M059J (cell line): ENCODE measurements around the gene TAF4B. TPM values are rescaled to one million over a fixed set of nuclear protein-coding genes. Genes with fewer than 3 reads are reported as not detected.

Experiments
- DNase-seq: peaks from one replicate; pipeline ENCODE4 v3.0.0-alpha.2; 2012; ENCODE audit warnings: low read depth
- total RNA-seq: library from RNA; depleted of rRNA; stranded (reverse); fragments of >200 nt; shearing (Covaris generic); gene quantifications from 2 replicates; pipeline ENCODE4 v1.2.3, GENCODE V29; 2014

The TAF4B gene
- total RNA-seq, 1 experiment from 2014 or later: 3.8 TPM

DNA sequence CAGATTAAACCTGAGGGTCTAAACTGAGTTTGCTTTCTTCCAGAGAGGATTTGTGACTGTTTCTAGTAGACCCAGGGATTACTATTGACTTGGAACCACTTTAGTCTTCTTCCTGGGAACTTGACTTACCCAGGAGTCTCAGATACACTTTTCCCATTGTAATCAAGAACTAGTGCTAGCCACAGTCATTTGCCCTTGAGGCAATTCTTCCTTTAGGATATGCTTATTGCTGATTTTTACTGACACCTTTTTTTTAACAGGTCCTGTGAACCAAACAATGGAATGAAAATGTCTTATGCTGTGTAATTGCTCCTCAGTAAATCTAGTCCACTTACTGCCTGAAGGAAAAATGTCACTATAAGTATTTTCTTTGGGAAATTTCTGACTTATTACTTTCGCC is 78.3 kb downstream of the TAF4B start:
- peak; percentile 31 for DNase-seq

DNA sequence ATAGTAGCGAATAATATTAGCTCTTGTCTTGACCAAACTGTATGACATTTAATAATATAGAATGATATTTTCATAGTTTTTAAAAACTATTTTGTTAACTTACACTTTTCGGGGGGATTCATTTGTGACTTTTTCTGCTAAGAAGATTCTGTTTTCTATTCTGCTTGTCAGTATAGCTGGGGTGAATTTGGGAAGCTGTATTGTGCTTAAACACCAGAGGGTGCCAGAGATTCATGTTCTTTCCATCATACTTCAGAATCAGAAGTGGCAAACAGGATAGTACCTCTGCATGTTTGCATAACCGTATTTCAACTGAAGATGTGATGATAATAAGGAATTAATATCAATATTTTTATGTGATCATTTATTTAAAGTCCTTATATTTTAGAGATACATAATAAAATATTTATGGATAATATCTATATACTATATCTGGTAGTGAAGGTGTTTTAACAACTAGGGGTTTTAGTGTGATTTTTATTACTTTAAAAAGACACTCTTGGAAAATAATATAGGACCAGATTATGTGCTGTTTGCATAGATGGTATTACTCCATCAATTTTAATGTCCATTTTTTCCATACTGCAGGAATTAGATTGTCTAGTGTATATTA is 81.0 kb downstream of the TAF4B start:
- peak; percentile 61 for DNase-seq

DNA sequence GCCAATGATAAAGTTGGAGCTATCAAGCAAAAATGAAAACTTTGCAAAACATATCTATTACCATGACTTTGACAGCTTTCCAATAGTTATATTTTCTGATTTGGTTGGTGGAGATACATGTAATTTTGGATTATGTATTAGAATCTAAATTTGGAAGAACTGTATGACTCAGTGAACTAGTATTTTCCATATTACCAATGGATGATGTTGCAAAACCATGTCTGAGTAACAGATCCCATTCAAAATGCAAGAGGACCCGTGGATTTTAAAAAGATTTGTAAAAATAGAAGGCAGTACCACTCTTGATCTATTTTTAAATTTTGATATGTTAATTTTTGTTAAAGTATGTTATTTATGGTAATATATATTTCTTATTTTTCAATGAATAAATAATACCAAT is 83.0 kb downstream of the TAF4B start:
- DNase-seq: peak; percentile 23

DNA sequence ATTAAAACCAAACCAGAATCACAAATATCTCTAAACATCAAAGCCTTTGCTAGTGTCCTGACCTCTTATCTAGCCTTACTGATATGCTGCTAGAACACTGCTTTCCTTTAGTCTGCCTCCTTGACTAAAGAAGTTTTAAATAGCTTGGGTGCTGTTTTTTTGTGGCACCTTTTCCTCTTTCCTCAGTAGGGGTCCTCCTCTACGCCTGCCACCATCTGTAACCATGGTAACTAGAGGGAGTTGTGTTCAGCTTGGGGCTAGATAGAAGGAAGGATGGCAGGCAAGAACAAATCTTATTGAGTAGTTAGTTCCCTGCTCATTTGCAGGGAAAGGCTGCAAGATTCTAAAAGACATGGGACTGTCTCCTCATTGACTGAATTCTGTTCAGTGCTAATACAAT is 86.0 kb downstream of the TAF4B start:
- DNase-seq: no peak

DNA sequence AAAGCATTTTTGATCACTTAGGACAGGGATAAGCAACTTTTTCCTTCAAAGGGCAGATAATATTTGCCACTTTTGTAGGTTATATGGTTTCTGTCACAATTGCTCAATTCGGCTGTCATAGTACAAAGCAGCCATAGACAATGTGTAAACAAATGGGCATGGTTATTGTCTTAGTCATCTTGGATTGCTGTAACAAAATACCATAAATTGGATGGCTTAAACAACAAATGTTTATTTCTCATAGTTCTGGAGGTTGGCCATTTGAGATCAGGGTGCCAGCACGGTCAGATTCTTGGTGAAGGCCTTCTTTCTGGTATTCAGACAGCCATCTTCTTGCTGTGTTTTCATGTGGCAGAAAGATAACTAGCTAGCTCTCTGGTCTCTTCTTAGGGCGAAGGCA is 91.2 kb downstream of the TAF4B start:
- DNase-seq: peak; percentile 72

DNA sequence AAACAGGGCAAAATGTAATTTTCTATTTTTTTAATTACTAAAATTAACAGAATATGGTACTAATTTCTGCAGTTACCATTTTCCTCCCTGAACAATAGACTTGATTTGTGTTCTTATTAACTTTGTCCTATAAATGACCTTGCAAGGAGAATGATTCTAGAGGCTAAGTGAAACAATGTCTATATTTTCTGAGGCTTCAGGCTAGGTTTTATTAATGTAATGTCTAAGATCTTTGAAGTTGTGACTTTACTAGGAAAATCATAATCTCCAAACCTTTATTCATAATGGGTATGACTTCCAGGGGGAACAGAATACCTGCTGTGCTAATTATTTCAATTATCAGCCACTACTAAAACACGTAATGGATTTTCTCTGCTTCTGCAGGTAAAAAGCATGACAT is 94.4 kb downstream of the TAF4B start:
- DNase-seq: no peak

DNA sequence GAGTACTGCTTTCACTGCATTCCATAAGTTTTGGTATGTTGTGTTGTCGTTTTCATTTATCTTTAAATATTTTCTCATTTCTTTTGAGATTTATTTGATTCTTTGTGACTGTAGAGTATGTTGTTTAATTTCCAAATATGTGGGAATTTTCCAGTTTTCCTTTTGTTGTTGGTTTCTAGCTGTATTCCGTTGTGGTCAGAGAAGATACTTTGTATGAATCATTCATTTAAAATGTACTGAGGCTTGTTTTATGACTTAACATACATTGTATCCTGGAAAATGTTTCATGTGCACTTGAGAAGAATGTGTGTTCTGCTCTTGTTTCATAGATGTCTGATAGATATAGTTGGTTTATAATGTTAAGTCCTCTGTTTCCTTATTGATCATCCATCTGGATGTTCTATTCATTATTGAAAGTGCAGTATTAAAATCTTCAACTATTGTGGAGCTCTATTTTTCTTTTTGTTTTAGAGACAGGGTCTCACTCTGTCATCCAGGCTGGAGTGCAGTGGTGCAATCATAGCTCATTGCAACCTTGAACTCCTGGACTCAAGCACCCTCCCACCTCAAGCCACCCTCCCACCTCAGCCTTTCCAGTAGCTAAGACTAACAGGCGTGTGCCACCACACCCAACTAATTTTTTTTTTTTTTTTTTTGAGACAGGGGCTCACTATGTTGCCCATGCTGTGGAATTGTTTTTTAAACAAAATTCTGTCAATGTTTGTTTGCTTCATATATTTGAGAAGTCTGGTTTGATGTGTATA is 96.8 kb downstream of the TAF4B start:
- peak; percentile 79 for DNase-seq

DNA sequence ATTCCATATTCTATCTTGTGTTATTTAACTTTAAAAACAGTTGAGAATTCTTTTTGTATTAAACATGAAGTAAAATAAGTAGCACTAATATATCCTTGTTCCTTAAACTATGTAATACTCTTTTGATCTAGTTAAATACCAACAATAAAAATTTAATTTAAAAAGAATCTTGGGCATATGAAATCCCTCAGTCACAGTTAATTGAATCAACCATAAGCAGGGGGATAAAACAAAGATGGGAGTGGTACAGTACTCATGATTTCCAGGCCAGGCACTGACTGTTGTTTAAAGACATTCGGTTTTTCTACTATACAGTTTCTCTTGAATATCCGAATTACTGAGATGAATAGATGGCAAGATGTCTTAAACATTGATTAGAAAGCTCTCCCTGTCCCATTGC is 99.5 kb downstream of the TAF4B start:
- no peak for DNase-seq

DNA sequence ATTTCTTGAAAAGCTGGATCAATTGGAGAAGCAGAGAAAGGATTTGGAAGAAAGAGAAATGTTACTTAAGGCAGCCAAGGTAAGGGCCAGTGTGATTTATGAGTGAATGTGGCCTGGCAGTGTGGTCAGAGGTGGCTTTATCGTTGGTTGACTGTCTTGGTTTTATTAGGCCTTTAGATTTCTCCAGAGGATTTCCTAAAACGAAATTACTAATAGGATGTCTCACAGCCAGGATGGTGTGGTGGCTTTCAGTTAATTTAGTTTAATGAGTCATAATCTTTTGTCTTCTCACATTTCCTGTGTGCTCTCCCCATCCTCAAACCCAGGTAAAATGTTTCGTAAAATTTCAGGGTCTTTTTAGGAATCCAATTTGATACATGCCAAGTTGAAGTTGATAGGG is 100.8 kb downstream of the TAF4B start:
- peak; percentile 81 for DNase-seq

DNA sequence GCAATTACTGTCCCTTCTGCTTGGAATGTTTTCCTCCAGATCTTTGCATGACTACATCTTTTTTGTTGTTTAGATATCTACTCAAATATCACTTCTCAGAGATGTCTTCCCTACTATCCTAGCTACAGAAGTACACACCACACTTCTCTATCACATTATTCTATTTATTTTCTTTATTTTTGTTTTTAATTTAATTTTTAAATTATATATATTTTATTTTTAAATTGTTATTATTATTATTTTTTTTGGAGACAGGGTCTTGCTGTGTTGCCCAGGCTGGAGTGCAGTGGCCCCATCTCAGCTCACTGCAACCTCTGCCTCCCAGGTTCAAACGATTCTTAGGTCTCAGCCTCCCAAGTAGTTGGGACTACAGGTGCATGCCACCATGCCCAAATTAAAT is 106.7 kb downstream of the TAF4B start:
- no peak for DNase-seq

DNA sequence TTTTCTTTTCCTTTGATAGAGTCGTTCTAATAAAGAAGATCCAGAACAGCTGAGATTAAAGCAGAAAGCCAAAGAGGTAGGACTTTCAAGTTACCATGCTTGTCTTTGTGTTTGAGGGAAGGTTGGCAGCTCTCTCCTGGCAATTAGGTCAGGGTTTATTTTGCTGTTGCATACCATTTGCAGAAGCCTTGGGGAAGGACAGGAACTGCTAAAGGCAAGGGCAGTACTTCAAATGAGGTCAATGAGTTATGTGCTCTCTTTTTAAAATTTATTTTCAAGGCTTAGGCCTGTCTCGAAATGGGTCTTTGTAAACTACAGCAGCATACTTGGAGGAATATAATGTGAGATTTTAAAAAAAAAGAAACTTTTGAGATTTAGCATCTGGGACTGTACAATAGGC is 108.9 kb downstream of the TAF4B start:
- DNase-seq: peak; percentile 29

DNA sequence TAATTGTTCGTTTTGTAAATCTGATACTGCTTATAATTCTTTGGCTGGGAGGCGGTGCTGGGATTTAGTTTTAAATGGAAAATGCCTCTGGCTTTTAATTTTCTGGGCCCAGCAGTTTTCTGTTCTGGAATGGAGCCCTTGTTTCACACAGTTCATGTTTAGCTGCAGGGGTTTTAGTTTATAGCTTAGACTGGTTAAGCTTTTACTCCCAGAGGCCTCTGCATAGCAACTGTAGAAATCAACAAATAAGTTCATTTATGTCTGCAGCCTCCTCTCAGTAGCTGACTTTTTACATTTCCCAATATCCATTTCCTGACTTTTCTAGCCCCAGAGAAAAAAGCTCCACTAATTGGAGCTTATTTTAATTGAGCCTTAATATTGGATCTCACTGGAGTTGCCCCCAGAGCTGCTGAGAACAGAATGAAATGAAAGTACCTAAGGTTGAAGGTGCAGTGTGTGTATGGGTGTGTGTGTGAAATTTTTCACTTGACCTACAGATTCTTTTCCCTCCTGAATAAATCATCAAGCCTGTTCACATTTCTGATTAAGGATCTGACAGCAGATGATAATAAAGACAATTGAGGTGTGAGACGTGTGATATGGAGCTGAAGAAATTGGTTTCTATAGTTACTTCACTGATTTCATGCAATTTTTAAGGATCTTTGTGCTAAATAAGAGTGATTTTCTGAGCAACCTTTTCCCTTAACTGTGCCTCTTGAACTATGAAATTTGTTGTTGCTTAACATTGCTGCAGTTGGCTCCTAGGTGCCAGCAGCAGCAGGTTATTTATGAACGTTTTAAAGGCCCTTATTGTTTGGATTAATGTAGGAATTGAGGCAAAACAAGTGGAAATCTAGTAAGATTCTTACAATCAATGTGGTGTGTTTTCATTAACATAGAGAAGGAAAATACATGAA is 109.6 kb downstream of the TAF4B start:
- DNase-seq: peak; percentile 65

DNA sequence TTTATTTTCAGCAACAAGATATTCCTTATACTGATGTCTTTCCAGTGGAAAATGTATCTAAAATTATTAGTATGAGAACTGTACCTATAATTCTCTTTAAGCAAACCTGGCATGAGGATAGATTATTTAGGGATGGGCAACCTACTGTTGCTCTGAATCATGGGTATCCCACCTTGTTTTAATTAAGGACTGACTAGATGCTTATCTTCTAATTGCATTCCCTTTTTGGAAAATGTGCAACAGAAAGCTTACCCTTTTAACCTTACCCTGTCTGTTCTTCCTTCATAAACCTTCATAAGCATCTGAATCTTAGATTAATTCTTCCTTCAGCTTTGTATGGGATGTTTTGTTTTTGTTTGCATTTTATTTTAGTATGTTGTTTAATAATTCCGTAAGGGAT is 110.3 kb downstream of the TAF4B start:
- DNase-seq: no peak

DNA sequence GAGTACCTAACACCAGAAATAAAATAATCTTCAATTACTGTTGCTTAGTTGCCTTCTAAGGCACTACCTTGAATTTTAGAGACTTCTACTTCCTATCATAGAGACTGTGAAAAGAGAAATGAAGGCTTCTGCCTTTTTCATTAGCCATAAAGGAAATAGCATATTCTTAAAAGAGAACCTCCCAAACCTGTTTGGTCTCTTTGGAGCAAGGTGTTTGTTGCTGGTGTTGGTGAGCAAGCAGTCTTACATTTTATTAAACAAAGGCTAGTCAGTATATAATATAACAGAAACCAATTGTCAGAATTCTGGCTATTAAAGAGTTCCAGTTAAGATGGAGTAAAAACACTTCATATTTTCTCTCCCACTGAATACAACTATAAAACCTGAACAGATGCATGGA is 116.4 kb downstream of the TAF4B start:
- DNase-seq: no peak

DNA sequence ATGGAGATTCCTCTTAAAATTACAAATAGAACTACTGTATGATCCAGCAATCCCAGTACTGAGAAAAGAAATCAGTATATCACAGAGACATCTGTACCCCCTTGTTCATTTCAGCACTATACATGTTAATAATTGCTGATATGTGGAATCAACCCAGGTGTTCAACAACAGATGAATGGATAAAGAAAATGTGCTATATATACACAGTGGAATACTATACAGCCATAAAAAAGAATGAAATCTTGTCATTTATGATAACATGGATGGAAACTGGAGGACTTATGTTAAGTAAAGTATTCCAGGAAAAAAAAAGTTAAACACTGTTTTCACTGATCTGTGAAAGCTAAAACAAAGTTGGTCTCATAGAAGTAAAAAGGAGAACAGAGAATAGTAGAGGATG is 124.7 kb downstream of the TAF4B start:
- no peak for DNase-seq

DNA sequence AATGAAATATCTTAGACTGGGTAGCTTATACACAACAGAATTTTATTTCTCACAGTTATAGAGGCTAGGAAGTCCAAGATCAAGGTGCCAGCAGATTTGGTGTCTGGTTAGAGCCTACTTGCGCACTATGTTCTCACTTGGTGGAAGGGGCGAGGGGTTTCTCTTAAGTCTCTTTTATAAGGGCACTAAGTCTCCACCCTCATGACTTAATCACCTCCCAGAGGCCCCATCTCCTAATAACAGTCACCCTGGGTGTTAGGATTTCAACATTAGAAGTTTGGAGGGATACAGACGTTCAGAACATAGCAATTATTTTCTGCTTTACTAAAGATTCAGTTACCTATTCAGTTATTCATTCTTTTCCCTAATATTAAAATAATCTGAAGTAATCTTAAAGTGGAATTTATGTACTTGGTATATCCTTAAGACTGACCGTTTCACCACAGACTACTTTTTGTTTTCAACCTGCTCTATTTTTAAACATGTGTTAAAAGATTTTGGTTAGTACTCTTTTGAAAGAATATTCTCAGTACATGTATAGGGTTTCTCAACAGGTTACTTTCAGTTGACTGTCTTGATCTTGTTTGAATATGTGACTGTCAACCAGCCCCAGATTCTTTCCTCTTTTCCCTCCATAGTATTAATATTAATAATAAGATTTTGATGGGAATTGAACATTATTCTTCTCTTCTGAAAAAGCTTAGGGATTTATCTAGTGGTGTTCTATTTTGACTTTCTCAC is 130.0 kb downstream of the TAF4B start:
- DNase-seq: no peak

DNA sequence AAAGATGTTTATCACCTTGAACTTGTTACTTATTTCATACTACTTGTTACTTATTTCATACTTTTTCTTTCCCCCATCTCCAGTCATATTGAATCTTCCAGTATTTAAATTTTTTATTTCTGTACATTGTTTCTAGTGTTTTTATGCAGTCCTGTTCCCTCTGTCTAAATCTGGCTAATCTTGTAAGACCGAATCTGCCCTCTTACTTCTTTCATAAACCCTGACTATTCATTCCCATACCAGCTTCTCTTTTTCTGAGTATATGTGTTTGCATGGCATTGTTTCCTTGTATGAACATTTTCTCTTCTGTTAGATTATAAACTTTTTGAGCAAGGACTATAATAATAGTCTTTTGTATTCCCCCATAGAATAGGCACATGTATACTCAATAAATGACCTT is 131.7 kb downstream of the TAF4B start:
- DNase-seq: no peak

DNA sequence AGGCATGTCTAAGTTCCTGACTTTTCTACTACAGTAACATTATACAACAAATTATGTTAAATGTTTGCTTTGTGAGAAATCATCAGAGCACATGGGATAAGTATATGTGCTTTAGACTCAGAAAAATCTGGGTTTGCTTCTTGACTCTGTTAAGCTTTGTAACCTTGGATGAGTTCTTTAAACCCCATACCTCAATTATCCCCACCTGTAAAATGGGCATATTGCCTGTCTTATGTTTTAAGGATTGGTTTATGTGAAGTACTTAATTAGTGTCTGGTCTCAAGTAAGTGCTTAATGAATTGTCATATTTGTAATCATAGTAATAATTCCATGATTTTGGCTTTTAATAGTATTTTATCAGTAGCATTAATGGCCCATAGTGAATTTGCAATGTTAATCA is 135.8 kb downstream of the TAF4B start:
- DNase-seq: no peak

DNA sequence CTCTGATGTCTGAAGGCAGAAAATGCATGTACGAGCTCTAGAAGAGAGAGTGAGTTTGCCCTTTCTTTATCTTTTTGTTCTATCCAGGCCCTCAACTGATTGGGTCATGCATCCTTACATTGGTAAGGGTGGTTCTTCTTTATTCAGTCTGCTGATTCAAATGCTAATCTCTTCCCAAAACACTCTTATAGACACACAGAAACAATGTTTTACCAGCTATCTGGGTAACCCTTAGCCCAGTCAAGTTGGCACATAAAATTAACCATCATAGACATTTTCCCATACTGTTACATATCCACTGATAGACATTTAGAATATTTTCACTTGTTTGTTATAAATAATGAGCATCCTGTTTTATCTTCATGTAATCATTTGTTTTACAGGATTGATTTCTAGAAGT is 141.2 kb downstream of the TAF4B start:
- no peak for DNase-seq

DNA sequence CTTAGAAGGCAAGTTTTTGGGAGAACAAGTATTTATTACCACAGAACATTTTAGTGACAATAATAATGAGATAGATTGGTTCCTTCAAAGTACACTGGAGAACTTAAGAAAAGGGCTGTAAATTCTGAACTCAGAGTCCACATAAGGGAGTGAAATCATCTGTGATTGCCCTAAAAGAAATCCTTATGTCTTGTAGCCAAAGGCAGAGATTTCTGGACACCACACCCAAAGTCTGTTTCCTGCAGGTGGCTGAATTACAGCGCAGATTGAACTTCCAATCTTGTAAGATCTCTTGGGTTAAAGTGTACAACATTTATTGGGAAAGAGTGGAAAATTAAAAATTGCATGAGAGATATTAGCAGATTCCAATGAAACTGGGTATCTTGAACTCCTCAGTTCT is 143.8 kb downstream of the TAF4B start:
- no peak for DNase-seq

DNA sequence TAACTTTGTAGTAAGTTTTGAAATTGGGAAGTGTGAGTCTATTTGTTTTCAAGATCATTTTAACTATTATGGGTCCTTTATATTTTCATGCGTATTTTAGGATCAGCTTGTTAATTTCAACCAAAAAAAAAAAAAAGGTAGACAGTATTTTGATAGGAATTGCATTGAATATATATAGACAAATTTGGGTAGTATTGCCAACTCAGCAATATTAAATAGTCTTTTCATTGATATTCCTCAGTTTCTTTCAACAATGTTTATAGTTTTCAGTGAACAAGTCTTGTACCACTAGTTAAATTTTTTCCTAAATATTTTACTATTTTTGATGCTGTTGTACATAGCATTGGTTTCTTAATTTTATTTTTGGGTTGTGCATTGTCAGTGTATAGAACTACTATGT is 149.9 kb downstream of the TAF4B start:
- no peak for DNase-seq

DNA sequence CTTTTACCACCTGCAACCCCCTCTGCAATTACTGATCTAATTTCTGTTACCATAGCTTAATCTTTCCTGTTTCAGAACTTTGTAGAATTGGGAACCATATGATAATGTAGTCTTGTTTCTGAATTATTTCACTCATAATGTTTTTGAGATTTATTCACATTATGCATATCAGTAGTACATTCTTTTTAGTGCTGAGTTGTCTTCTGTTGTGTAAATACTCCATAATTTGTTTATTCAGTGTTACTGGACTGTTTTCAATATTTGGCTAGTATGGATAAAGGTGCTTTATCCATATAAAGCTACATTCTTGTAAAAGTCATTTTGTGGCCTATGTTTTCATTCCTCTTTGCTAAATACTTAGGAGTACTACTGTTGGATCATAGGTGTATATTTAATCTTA is 152.5 kb downstream of the TAF4B start:
- DNase-seq: no peak
